DND-41 (cell line): ENCODE measurements around the gene MKI67.

ENCODE experiments used
- EZH2 ChIP-seq: IDR thresholded peaks from 3 replicates; pipeline ENCODE4 v1.6.1; 2012; ENCODE audit warnings: borderline replicate concordance, low read depth, mild to moderate bottlenecking, moderate library complexity, low read length, inconsistent platforms; ENCODE audit not compliant: severe bottlenecking
- TF ChIP-seq, protein P1 (sequence below): IDR thresholded peaks from 2 replicates; pipeline ENCODE4 v1.5.1; 2012; ENCODE audit warnings: borderline replicate concordance, low read length, moderate library complexity, mild to moderate bottlenecking; ENCODE audit not compliant: poor library complexity, severe bottlenecking; ENCODE audit errors: extremely low read depth

DNA sequence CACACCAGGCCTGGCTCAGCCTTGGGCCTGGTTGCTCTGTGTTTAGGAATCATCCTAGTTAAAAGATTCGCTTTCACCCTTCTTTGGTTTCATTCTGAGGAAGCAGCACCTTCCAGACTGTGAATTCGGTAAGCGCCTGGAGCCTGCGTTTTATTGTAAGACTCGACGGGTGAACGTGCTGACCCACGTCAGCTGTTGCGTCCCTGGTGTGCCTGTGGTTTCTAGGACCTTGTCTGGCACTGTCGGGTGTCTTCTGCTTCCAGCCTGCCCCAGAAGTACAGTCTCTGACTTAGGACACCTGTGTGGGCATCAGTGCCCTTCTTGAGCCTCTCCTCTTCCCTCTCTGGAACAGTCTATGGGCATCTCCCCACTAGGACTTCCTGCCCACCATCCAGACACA, 26.3 kb downstream of the MKI67 start:
- no peak for TF ChIP-seq EZH2
- TF ChIP-seq, protein P1, sequence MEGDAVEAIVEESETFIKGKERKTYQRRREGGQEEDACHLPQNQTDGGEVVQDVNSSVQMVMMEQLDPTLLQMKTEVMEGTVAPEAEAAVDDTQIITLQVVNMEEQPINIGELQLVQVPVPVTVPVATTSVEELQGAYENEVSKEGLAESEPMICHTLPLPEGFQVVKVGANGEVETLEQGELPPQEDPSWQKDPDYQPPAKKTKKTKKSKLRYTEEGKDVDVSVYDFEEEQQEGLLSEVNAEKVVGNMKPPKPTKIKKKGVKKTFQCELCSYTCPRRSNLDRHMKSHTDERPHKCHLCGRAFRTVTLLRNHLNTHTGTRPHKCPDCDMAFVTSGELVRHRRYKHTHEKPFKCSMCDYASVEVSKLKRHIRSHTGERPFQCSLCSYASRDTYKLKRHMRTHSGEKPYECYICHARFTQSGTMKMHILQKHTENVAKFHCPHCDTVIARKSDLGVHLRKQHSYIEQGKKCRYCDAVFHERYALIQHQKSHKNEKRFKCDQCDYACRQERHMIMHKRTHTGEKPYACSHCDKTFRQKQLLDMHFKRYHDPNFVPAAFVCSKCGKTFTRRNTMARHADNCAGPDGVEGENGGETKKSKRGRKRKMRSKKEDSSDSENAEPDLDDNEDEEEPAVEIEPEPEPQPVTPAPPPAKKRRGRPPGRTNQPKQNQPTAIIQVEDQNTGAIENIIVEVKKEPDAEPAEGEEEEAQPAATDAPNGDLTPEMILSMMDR: no peak
